ENCODE measurements around the gene FHAD1. TPM values are rescaled to one million over a fixed set of nuclear protein-coding genes. Genes with fewer than 3 reads are reported as not detected.
A peak's percentile ranks its signal among the peaks of the same experiment; 100 is the strongest.

The FHAD1 gene
- total and polyA plus RNA-seq, 2 of the 13 experiments (the other 11 are each of a cell fraction or from before 2014, with no cell fraction given): not detected

DNA sequence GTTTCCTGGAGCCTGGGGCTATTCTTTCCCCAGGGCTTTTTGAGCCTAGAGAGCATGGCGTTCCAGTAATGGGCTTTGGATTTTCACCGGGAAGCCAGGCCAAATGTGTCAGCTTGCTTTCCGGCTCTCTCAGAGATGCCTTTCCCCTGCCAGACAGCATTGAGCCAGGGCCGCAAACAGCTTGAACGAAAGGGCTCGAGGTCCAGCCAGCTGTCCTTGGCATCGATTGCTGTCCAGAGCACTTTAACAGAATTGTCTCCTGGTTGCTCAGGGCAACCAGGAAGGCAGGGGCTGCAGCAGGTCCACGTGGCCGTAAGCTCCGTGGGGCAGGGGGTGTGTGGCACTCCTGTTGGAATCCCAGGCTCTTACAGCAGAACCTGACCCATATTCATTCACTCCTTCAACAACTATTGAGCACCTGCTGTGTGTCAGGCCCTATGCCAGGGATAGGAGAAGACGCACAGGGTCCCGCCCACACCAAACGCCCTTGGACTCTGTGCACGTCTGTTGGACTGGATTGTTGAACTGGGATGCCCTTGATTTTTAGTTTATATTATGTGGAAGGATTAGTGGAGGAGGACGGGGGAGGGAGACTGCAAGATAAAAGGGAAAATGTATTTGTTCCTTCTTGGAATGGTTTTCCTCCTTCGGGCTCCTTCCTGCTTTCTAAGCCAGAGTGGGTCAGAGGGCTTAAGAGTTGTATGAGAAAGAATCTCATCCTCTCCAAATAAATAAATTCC, 123.9 kb downstream of the FHAD1 start (continued):
- peak; percentile 46; the same call in 1 of the 2 replicates for TF ChIP-seq MXD1 (CRISPR knock-in tag; IDR thresholded peaks at IDR 0.05)
- no peak for TF ChIP-seq CEBPB (IDR thresholded peaks at IDR 0.05; ENCODE audit: borderline replicate concordance, low read depth, low read length)
- TF ChIP-seq ZNF792 (CRISPR knock-in tag; IDR thresholded peaks at IDR 0.05): peak; percentile 15; the same call in 1 of the 2 replicates
- peak; percentile 74 for TF ChIP-seq SKI (IDR thresholded peaks at IDR 0.05; ENCODE audit: partially characterized antibody)
- TF ChIP-seq ZNF850 (CRISPR knock-in tag; conservative IDR thresholded peaks at IDR 0.05): no peak
- TF ChIP-seq ZNF260 (CRISPR knock-in tag; IDR thresholded peaks at IDR 0.05; ENCODE audit: borderline replicate concordance, low read depth): no peak
- no peak for TF ChIP-seq BHLHE40 (IDR thresholded peaks at IDR 0.05; ENCODE audit: low read length)
- no peak for TF ChIP-seq ZNF235 (CRISPR knock-in tag; IDR thresholded peaks at IDR 0.05; ENCODE audit: borderline replicate concordance)
- peak; percentile 96 for TF ChIP-seq MXI1 (IDR thresholded peaks at IDR 0.05; ENCODE audit: borderline replicate concordance, low read depth, low read length)
- TF ChIP-seq MIER3 (CRISPR knock-in tag; IDR thresholded peaks at IDR 0.05; ENCODE audit: borderline replicate concordance): peak; percentile 18; the same call in 1 of the 2 replicates
- TF ChIP-seq ZNF343 (CRISPR knock-in tag; IDR thresholded peaks at IDR 0.05): 0 out of 2 replicates have a peak, but pooled peaks have one; percentile 39
- TF ChIP-seq ZNF605 (CRISPR knock-in tag; IDR thresholded peaks at IDR 0.05): no peak
- TF ChIP-seq KDM5A (IDR thresholded peaks at IDR 0.05; ENCODE audit: borderline replicate concordance, low read length): no peak
- no peak for TF ChIP-seq ZNF704 (CRISPR knock-in tag; IDR thresholded peaks at IDR 0.05; ENCODE audit: borderline replicate concordance)
- no peak for TF ChIP-seq ZBTB21 (CRISPR knock-in tag; IDR thresholded peaks at IDR 0.05)
- no peak; the same call in 1 of the 2 replicates for TF ChIP-seq HOXA3 (CRISPR knock-in tag; IDR thresholded peaks at IDR 0.05)
- TF ChIP-seq HIC2 (CRISPR knock-in tag; IDR thresholded peaks at IDR 0.05; ENCODE audit: low read depth): peak; percentile 55; the same call in 1 of the 2 replicates
- no peak for TF ChIP-seq NBN (conservative IDR thresholded peaks at IDR 0.05)
- TF ChIP-seq NCOA2 (CRISPR knock-in tag; IDR thresholded peaks at IDR 0.05): no peak
- TF ChIP-seq ZMYM3 (CRISPR knock-in tag; IDR thresholded peaks at IDR 0.05): peak; percentile 72; the same call in 1 of the 2 replicates
- TF ChIP-seq, protein P1, sequence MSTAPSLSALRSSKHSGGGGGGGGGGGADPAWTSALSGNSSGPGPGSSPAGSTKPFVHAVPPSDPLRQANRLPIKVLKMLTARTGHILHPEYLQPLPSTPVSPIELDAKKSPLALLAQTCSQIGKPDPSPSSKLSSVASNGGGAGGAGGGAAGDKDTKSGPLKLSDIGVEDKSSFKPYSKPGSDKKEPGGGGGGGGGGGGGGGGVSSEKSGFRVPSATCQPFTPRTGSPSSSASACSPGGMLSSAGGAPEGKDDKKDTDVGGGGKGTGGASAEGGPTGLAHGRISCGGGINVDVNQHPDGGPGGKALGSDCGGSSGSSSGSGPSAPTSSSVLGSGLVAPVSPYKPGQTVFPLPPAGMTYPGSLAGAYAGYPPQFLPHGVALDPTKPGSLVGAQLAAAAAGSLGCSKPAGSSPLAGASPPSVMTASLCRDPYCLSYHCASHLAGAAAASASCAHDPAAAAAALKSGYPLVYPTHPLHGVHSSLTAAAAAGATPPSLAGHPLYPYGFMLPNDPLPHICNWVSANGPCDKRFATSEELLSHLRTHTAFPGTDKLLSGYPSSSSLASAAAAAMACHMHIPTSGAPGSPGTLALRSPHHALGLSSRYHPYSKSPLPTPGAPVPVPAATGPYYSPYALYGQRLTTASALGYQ (CRISPR knock-in tag; IDR thresholded peaks at IDR 0.05): no peak
- no peak for TF ChIP-seq ZBTB4 (CRISPR knock-in tag; IDR thresholded peaks at IDR 0.05; ENCODE audit: borderline replicate concordance)

Measured in HepG2 (cell line).